ENCODE measurements around the gene EIF3A.

Gene EIF3A

GRCh38 chr10:119001717-119002500, 78.7 kb downstream of the EIF3A start:
- DNase-seq (ENCODE audit: extremely low spot score): no peak
- POLR2A ChIA-PET: no interaction called here
- CTCF ChIA-PET: no interaction called here
- TF ChIP-seq SP1 (IDR thresholded peaks at IDR 0.05) (no peak), ZNF384 (IDR thresholded peaks at IDR 0.05) (no peak)

- DNase-seq (ENCODE audit: extremely low spot score): no peak
- CTCF ChIA-PET: no interaction called here
- no peak for TF ChIP-seq CTBP1 (IDR thresholded peaks at IDR 0.05; ENCODE audit: borderline replicate concordance)
- no peak for TF ChIP-seq L3MBTL2 (conservative IDR thresholded peaks at IDR 0.05)
- TF ChIP-seq SP1 (IDR thresholded peaks at IDR 0.05): no peak
- no peak for TF ChIP-seq ELF4 (IDR thresholded peaks at IDR 0.05)
- no peak for TF ChIP-seq ARNT (IDR thresholded peaks at IDR 0.05)
- no peak for TF ChIP-seq NFRKB (IDR thresholded peaks at IDR 0.05)
- POLR2A ChIA-PET: no interaction called here
Observed at GRCh38 chr10:118998183-118998582, 82.4 kb downstream of the EIF3A start.

- DNase-seq (ENCODE audit: extremely low spot score): no peak
- ChIA-PET CTCF (no interaction called here), POLR2A (no interaction called here)
- no peak for TF ChIP-seq SP1 (IDR thresholded peaks at IDR 0.05)
- no peak for TF ChIP-seq L3MBTL2 (conservative IDR thresholded peaks at IDR 0.05)
- TF ChIP-seq TARDBP (IDR thresholded peaks at IDR 0.05): no peak
- no peak for TF ChIP-seq NFRKB (IDR thresholded peaks at IDR 0.05)
- TF ChIP-seq ELF4 (IDR thresholded peaks at IDR 0.05): no peak
- TF ChIP-seq FOXM1 (IDR thresholded peaks at IDR 0.05; ENCODE audit: borderline replicate concordance): no peak
- no peak for TF ChIP-seq HDGF (IDR thresholded peaks at IDR 0.05; ENCODE audit: borderline replicate concordance)
- no peak for TF ChIP-seq FOXK2 (IDR thresholded peaks at IDR 0.05)
- TF ChIP-seq BHLHE40 (IDR thresholded peaks at IDR 0.05; ENCODE audit: borderline replicate concordance): no peak
- no peak for TF ChIP-seq ZNF384 (IDR thresholded peaks at IDR 0.05)
- no peak for TF ChIP-seq CTBP1 (IDR thresholded peaks at IDR 0.05; ENCODE audit: borderline replicate concordance)
- no peak for TF ChIP-seq ARNT (IDR thresholded peaks at IDR 0.05)
- TF ChIP-seq PKNOX1 (IDR thresholded peaks at IDR 0.05): no peak
- no peak for TF ChIP-seq FOXA1 (IDR thresholded peaks at IDR 0.05)
- no peak for TF ChIP-seq SUZ12 (IDR thresholded peaks at IDR 0.05)
- no peak for TF ChIP-seq LEF1 (IDR thresholded peaks at IDR 0.05; ENCODE audit: borderline replicate concordance)
Observed at GRCh38 chr10:118997379-118997778, 83.2 kb downstream of the EIF3A start.

- TF ChIP-seq CTBP1 (IDR thresholded peaks at IDR 0.05; ENCODE audit: borderline replicate concordance) (no peak), NFRKB (IDR thresholded peaks at IDR 0.05) (no peak), FOXM1 (IDR thresholded peaks at IDR 0.05; ENCODE audit: borderline replicate concordance) (no peak), ZNF384 (IDR thresholded peaks at IDR 0.05) (no peak), FOXA1 (IDR thresholded peaks at IDR 0.05) (no peak), HDGF (IDR thresholded peaks at IDR 0.05; ENCODE audit: borderline replicate concordance) (no peak), ELF4 (IDR thresholded peaks at IDR 0.05) (no peak), ARNT (IDR thresholded peaks at IDR 0.05) (no peak), PKNOX1 (IDR thresholded peaks at IDR 0.05) (no peak)
- POLR2A ChIA-PET: no interaction called here
- no peak for DNase-seq (ENCODE audit: extremely low spot score)
- CTCF ChIA-PET: no interaction called here
Observed at GRCh38 chr10:118995739-118996138, 84.9 kb downstream of the EIF3A start.

GRCh38 chr10:118994321-118994720, 86.3 kb downstream of the EIF3A start:
- DNase-seq (ENCODE audit: extremely low spot score): no peak
- ChIA-PET POLR2A (no interaction called here), CTCF (no interaction called here)
- TF ChIP-seq SUZ12 (IDR thresholded peaks at IDR 0.05) (no peak), ELF4 (IDR thresholded peaks at IDR 0.05) (no peak), FOXM1 (IDR thresholded peaks at IDR 0.05; ENCODE audit: borderline replicate concordance) (no peak), HDGF (IDR thresholded peaks at IDR 0.05; ENCODE audit: borderline replicate concordance) (no peak), CTBP1 (IDR thresholded peaks at IDR 0.05; ENCODE audit: borderline replicate concordance) (no peak), PKNOX1 (IDR thresholded peaks at IDR 0.05) (no peak), BHLHE40 (IDR thresholded peaks at IDR 0.05; ENCODE audit: borderline replicate concordance) (no peak), FOXK2 (IDR thresholded peaks at IDR 0.05) (no peak), FOXA1 (IDR thresholded peaks at IDR 0.05) (no peak), ZNF384 (IDR thresholded peaks at IDR 0.05) (no peak), TARDBP (IDR thresholded peaks at IDR 0.05) (no peak), NFRKB (IDR thresholded peaks at IDR 0.05) (no peak), L3MBTL2 (conservative IDR thresholded peaks at IDR 0.05) (no peak), SP1 (IDR thresholded peaks at IDR 0.05) (no peak), LEF1 (IDR thresholded peaks at IDR 0.05; ENCODE audit: borderline replicate concordance) (no peak), ARNT (IDR thresholded peaks at IDR 0.05) (no peak)

- CTCF ChIA-PET: no interaction called here
- POLR2A ChIA-PET: no interaction called here
- DNase-seq (ENCODE audit: extremely low spot score): no peak
- no peak for TF ChIP-seq FOXK2 (IDR thresholded peaks at IDR 0.05)
- TF ChIP-seq LEF1 (IDR thresholded peaks at IDR 0.05; ENCODE audit: borderline replicate concordance): no peak
Observed at GRCh38 chr10:118993214-118993613, 87.4 kb downstream of the EIF3A start.

GRCh38 chr10:118992496-118992895, 88.1 kb downstream of the EIF3A start:
- no peak for TF ChIP-seq LEF1 (IDR thresholded peaks at IDR 0.05; ENCODE audit: borderline replicate concordance)
- no peak for TF ChIP-seq FOXA1 (IDR thresholded peaks at IDR 0.05)
- no peak for TF ChIP-seq ZNF384 (IDR thresholded peaks at IDR 0.05)
- TF ChIP-seq CTBP1 (IDR thresholded peaks at IDR 0.05; ENCODE audit: borderline replicate concordance): no peak
- TF ChIP-seq NFRKB (IDR thresholded peaks at IDR 0.05): no peak
- no peak for TF ChIP-seq ARNT (IDR thresholded peaks at IDR 0.05)
- TF ChIP-seq HDGF (IDR thresholded peaks at IDR 0.05; ENCODE audit: borderline replicate concordance): no peak
- no peak for TF ChIP-seq L3MBTL2 (conservative IDR thresholded peaks at IDR 0.05)
- no peak for TF ChIP-seq SUZ12 (IDR thresholded peaks at IDR 0.05)
- TF ChIP-seq BHLHE40 (IDR thresholded peaks at IDR 0.05; ENCODE audit: borderline replicate concordance): no peak
- no peak for TF ChIP-seq PKNOX1 (IDR thresholded peaks at IDR 0.05)
- TF ChIP-seq TARDBP (IDR thresholded peaks at IDR 0.05): no peak
- DNase-seq (ENCODE audit: extremely low spot score): no peak
- CTCF ChIA-PET: no interaction called here
- POLR2A ChIA-PET: no interaction called here
